Iris pigment epithelial cell (primary cell): Measurements from ENCODE around the gene FCRL3.
"Not testable (repeated sequence)": the region's sequence is repeated elsewhere in the genome, so short reads cannot be mapped to it uniquely, and the experiment has no call there.

Experiments used
- DNase-seq: peaks from one replicate; pipeline ENCODE4 v3.0.0-alpha.2; 2011; ENCODE audit warnings: low read depth

Gene FCRL3

GRCh38 chr1:157700732-157701131 is at the start of gene FCRL3:
Gene FCRL3 (minus strand): TSS chr1:157700769. CDS start chr1:157700489, 280 bp downstream.
- DNase-seq, result no peak

- DNase-seq, result no peak
These were observed 47.8 kb upstream of the FCRL3 start for GRCh38 chr1:157748262-157748817.

GRCh38 chr1:157739229-157739901 is 38.8 kb upstream of the FCRL3 start:
- no peak for DNase-seq

GRCh38 chr1:157735991-157736390 is 35.4 kb upstream of the FCRL3 start:
- not testable (repeated sequence) for DNase-seq

- no peak for DNase-seq
These were observed 33.8 kb upstream of the FCRL3 start for GRCh38 chr1:157734321-157734720.

- no peak for DNase-seq
These were observed 32.2 kb upstream of the FCRL3 start for GRCh38 chr1:157732755-157733154.

- DNase-seq, result no peak
These were observed 24.6 kb upstream of the FCRL3 start for GRCh38 chr1:157725221-157725577.

- no peak for DNase-seq
These were observed 24.1 kb upstream of the FCRL3 start for GRCh38 chr1:157724537-157725220.

GRCh38 chr1:157723157-157723556 is 22.6 kb upstream of the FCRL3 start:
- no peak for DNase-seq

GRCh38 chr1:157721985-157722384 is 21.4 kb upstream of the FCRL3 start:
- no peak for DNase-seq

GRCh38 chr1:157715736-157716135 is 15.2 kb upstream of the FCRL3 start:
- no peak for DNase-seq

- no peak for DNase-seq
These were observed 11.2 kb upstream of the FCRL3 start for GRCh38 chr1:157711802-157712201.

- DNase-seq, result no peak
These were observed 4.3 kb upstream of the FCRL3 start for GRCh38 chr1:157704878-157705277.

- no peak for DNase-seq
These were observed 3.4 kb upstream of the FCRL3 start for GRCh38 chr1:157703981-157704380.

GRCh38 chr1:157702308-157702825 is 1.8 kb upstream of the FCRL3 start:
- no peak for DNase-seq

GRCh38 chr1:157700305-157700704 is 264 bp downstream of the FCRL3 start:
- DNase-seq, result no peak

GRCh38 chr1:157697781-157698569 is 2.6 kb downstream of the FCRL3 start:
- DNase-seq, result no peak

GRCh38 chr1:157696966-157697628 is 3.5 kb downstream of the FCRL3 start:
- no peak for DNase-seq

GRCh38 chr1:157695417-157695816 is 5.2 kb downstream of the FCRL3 start:
- no peak for DNase-seq

GRCh38 chr1:157691285-157691920 is 9.2 kb downstream of the FCRL3 start:
- DNase-seq, result peak; percentile 39

GRCh38 chr1:157682710-157683437 is 17.7 kb downstream of the FCRL3 start:
- no peak for DNase-seq
